ENCODE measurements around the gene MITF.

DNA sequence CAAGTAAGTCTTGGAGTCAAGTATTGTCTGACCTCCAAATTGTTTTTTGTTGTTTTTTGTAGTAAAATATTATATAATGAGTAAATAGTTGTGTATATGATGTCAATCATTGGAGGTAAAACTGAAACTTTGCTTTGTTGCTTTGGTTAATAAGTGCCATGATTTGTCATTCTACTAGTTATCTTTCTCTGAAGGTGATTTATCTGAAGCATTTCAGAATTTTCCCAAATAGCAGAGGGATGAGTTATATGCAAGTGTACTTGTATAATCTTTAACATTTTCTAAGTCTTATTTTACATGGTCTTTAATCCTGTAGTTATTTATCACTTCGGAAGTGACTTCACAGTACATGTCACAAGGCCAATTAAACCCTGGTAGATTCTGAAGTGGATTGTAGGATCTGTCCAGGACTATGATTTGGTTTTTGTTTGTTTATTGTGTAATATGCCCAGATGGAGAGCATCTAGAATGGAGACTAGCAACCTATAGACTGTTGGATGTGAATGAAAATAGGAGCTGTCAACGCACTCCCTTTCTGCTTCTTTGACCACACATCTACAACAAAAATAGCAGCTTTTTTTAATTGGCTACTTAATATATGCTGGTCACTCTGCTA lies 167.2 kb downstream of the MITF start:
- TF ChIP-seq, protein P1, sequence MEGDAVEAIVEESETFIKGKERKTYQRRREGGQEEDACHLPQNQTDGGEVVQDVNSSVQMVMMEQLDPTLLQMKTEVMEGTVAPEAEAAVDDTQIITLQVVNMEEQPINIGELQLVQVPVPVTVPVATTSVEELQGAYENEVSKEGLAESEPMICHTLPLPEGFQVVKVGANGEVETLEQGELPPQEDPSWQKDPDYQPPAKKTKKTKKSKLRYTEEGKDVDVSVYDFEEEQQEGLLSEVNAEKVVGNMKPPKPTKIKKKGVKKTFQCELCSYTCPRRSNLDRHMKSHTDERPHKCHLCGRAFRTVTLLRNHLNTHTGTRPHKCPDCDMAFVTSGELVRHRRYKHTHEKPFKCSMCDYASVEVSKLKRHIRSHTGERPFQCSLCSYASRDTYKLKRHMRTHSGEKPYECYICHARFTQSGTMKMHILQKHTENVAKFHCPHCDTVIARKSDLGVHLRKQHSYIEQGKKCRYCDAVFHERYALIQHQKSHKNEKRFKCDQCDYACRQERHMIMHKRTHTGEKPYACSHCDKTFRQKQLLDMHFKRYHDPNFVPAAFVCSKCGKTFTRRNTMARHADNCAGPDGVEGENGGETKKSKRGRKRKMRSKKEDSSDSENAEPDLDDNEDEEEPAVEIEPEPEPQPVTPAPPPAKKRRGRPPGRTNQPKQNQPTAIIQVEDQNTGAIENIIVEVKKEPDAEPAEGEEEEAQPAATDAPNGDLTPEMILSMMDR (optimal IDR thresholded peaks at IDR 0.05 in 1 of 3, IDR thresholded peaks at IDR 0.05 in 1 of 3, conservative IDR thresholded peaks at IDR 0.05 in 1 of 3; ENCODE audit: extremely low read depth in 1 of 3, insufficient read depth in 2 of 3, low read length in 3 of 3): no peak
- TF ChIP-seq EZH2 (IDR thresholded peaks at IDR 0.05; ENCODE audit: low read length): no peak

Measured in keratinocyte (primary cell).